Measurements from ENCODE around the gene CCNQ.

DNA sequence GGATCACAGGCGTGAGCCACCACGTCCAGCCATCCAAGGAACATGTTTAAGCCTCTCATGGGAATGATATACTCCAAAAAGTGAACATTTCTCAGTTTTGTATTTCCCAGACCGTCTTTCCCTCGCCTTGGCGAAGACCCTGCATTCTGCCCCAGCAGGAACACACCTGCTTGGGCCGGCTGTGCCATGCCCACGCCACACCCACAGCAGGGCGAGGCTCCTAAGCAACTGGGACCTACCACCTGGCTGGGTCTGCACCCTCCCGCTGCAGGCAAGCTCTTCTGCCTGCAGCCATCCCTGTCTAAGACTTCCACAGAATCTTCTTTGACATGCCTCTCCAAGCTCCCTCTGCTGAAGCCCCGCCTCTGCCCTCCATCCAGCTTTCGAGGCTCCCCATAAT, 3.6 kb downstream of the CCNQ start:
- TF ChIP-seq, protein P1, sequence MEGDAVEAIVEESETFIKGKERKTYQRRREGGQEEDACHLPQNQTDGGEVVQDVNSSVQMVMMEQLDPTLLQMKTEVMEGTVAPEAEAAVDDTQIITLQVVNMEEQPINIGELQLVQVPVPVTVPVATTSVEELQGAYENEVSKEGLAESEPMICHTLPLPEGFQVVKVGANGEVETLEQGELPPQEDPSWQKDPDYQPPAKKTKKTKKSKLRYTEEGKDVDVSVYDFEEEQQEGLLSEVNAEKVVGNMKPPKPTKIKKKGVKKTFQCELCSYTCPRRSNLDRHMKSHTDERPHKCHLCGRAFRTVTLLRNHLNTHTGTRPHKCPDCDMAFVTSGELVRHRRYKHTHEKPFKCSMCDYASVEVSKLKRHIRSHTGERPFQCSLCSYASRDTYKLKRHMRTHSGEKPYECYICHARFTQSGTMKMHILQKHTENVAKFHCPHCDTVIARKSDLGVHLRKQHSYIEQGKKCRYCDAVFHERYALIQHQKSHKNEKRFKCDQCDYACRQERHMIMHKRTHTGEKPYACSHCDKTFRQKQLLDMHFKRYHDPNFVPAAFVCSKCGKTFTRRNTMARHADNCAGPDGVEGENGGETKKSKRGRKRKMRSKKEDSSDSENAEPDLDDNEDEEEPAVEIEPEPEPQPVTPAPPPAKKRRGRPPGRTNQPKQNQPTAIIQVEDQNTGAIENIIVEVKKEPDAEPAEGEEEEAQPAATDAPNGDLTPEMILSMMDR (IDR thresholded peaks at IDR 0.05), result no peak
- TF ChIP-seq ZFX (IDR thresholded peaks at IDR 0.05; ENCODE audit: borderline replicate concordance), result no peak
